Small intestine (tissue), 7 donors: ENCODE results near the gene TNXB. TPM values are rescaled to one million over a fixed set of nuclear protein-coding genes. Genes with fewer than 3 reads are reported as not detected.
A peak's percentile ranks its signal among the peaks of the same experiment; 100 is the strongest.

Experiments used
- DNase-seq, 2 donors: peaks; one replicate each; pipeline versions ENCODE4 v3.0.0 to v3.0.0-alpha.2; 2013
- FAIRE-seq: peaks from 2 replicates; lab custom pipeline; 2012; peaks lifted over from hg19 to GRCh38; lab: Jason Lieb, UNC
- H3K27ac ChIP-seq, 3 donors: one replicate each; pipeline ENCODE4 v1.5.1; 2013; ENCODE audit warnings: low read length in 2 of 3, mild to moderate bottlenecking in 2 of 3, control low read depth in 1 of 3, inconsistent platforms in 1 of 3, low read depth in 1 of 3, moderate library complexity in 1 of 3
- H3K27me3 ChIP-seq, 3 donors: one replicate each; pipeline ENCODE4 v1.6.1; 2013; ENCODE audit warnings: low read length in 3 of 3, inconsistent platforms in 1 of 3; ENCODE audit not compliant: control insufficient read depth in 3 of 3, insufficient read depth in 3 of 3
- H3K36me3 ChIP-seq, 3 donors: one replicate each; pipeline ENCODE4 v1.6.1; 2013; ENCODE audit warnings: low read length in 3 of 3, inconsistent platforms in 1 of 3, low read depth in 1 of 3, mild to moderate bottlenecking in 1 of 3, moderate library complexity in 1 of 3; ENCODE audit not compliant: control insufficient read depth in 3 of 3, insufficient read depth in 2 of 3
- H3K4me1 ChIP-seq, 3 donors: one replicate each; pipeline ENCODE4 v1.6.1; 2013; ENCODE audit warnings: low read length in 2 of 3, inconsistent platforms in 1 of 3, low read depth in 1 of 3, mild to moderate bottlenecking in 1 of 3, moderate library complexity in 1 of 3; ENCODE audit not compliant: control insufficient read depth in 3 of 3, insufficient read depth in 2 of 3
- H3K4me3 ChIP-seq, 3 donors: one replicate each; pipeline ENCODE4 v1.5.1; 2013; ENCODE audit warnings: low read length in 3 of 3, control low read depth in 1 of 3, inconsistent platforms in 1 of 3, low read depth in 1 of 3, mild to moderate bottlenecking in 1 of 3, moderate library complexity in 1 of 3
- H3K9me3 ChIP-seq, 2 donors: one replicate each; pipeline ENCODE4 v1.6.1; 2013; ENCODE audit warnings: low read depth in 1 of 2, low read length in 1 of 2; ENCODE audit not compliant: control insufficient read depth in 2 of 2, insufficient read depth in 1 of 2
- WGBS, 3 donors: extraction: QIAGEN DNeasy Blood & Tissue Kit; methylation state at CpG; one replicate each; pipeline ENCODE4 v1.1.7; 2013; 5-methylcytosine and 5-hydroxymethylcytosine counted together
- polyA plus RNA-seq, 4 donors: library from polyadenylated mRNA; stranded (reverse) in 3 of 4; unstranded in 1 of 4; fragments of 200-250 nt in 3 of 4; fragments of 120-200 nt in 1 of 4; gene quantifications; one replicate each; pipeline versions ENCODE4 v1.2.1 to v1.2.3, GENCODE V29; 2013
- donor health status: healthy with polysubstance abuse.
- donor health status: control.
- donor health status: control.
- donor health status: Bipolar disorder and iron deficiency.
- donor health status: healthy.

The TNXB gene
- polyA plus RNA-seq, 4 donors, result 1.8 to 38.7 (median 4.5) TPM

GRCh38 chr6:32151863-32152768, 43.0 kb upstream of the TNXB start, which contains the start of gene PRRT1:
PRRT1 (minus strand) TSS chr6:32151939; CDS start chr6:32151827, 112 bp downstream.
- DNase-seq (peak in 1 of 2 donors; percentile 75), FAIRE-seq (no peak)
- H3K9me3 ChIP-seq, result no peaks in the 10 kb centered on the region
- peaks cover 0 to 44% (median 4%) of the 10 kb centered on the region in 3 donors for H3K4me1 ChIP-seq
- H3K4me3 ChIP-seq, result peak within 1 kb of the TSS in 2 of 3 donors; percentile 3 to 95
- peaks cover 0 to 23% (median 0%) of the 10 kb centered on the region in 3 donors for H3K36me3 ChIP-seq
- H3K27ac ChIP-seq, result peak within 1 kb of the TSS in 2 of 3 donors; percentile 91 to 96
- 31 to 53% (median 53%) methylated on average over 13 to 15 of the region's 24 CpGs for WGBS, 3 donors
- peaks cover 0 to 16% (median 2%) of the 10 kb centered on the region in 3 donors for H3K27me3 ChIP-seq

GRCh38 chr6:32151181-32151862, 42.2 kb upstream of the TNXB start:
- peak overlapping the region in 1 of 3 donors; percentile 31 for H3K27ac ChIP-seq
- H3K4me3 ChIP-seq, result peak overlapping the region in 2 of 3 donors; percentile 3 to 22
- DNase-seq, result peak in 1 of 2 donors; percentile 23
- WGBS, 3 donors, result 54 to 84% (median 72%) methylated on average over 8 of the region's 8 CpGs
- no peaks in the 10 kb centered on the region for H3K9me3 ChIP-seq
- H3K27me3 ChIP-seq, result peaks cover 0 to 16% (median 2%) of the 10 kb centered on the region in 3 donors
- FAIRE-seq, result no peak
- peaks cover 0 to 16% (median 0%) of the 10 kb centered on the region in 3 donors for H3K36me3 ChIP-seq
- H3K4me1 ChIP-seq, result peaks cover 0 to 44% (median 4%) of the 10 kb centered on the region in 3 donors

- H3K4me3 ChIP-seq, result no peak overlapping the region
Measured at GRCh38 chr6:32149932-32150870, 41.1 kb upstream of the TNXB start.

GRCh38 chr6:32149092-32149755, 40.1 kb upstream of the TNXB start:
- Histone ChIP-seq H3K4me3 (peak overlapping the region in 2 of 3 donors; percentile 31 to 70), H3K4me1 (peaks cover 0 to 33% (median 0%) of the 10 kb centered on the region in 3 donors), H3K36me3 (peaks cover 0 to 5% (median 0%) of the 10 kb centered on the region in 3 donors), H3K27me3 (peaks cover 0 to 19% (median 2%) of the 10 kb centered on the region in 3 donors), H3K9me3 (no peaks in the 10 kb centered on the region), H3K27ac (no peak overlapping the region)
- FAIRE-seq, result no peak
- no peak for DNase-seq
- 61 to 65% (median 63%) methylated on average over 46 to 47 of the region's 47 CpGs for WGBS, 3 donors

More at GRCh38 chr6:32149932-32150870, 41.1 kb upstream of the TNXB start:
- no peak for DNase-seq
- no peak overlapping the region for H3K27ac ChIP-seq
- whole genome bisulfite sequencing, 3 donors, result 51 to 79% (median 66%) methylated on average over 43 to 55 of the region's 55 CpGs
- H3K9me3 ChIP-seq, result no peaks in the 10 kb centered on the region
- H3K36me3 ChIP-seq, result peaks cover 0 to 8% (median 0%) of the 10 kb centered on the region in 3 donors
- H3K27me3 ChIP-seq, result peaks cover 0 to 19% (median 2%) of the 10 kb centered on the region in 3 donors
- peaks cover 0 to 38% (median 4%) of the 10 kb centered on the region in 3 donors for H3K4me1 ChIP-seq
- no peak for FAIRE-seq

GRCh38 chr6:32148289-32149091, 39.4 kb upstream of the TNXB start:
- H3K27me3 ChIP-seq, result peaks cover 0 to 19% (median 2%) of the 10 kb centered on the region in 3 donors
- peaks cover 0 to 37% (median 0%) of the 10 kb centered on the region in 3 donors for H3K4me1 ChIP-seq
- no peak for FAIRE-seq
- no peaks in the 10 kb centered on the region for H3K9me3 ChIP-seq
- 14 to 36% (median 31%) methylated on average over 39 of the region's 39 CpGs for WGBS, 3 donors
- H3K4me3 ChIP-seq, result peak overlapping the region in 2 of 3 donors; percentile 31 to 70
- no peak overlapping the region for H3K27ac ChIP-seq
- H3K36me3 ChIP-seq, result peaks cover 0 to 5% (median 0%) of the 10 kb centered on the region in 3 donors
- DNase-seq, result peak; percentile 86 to 89

- Histone ChIP-seq H3K27ac (no peak overlapping the region), H3K4me3 (peak overlapping the region in 1 of 3 donors; percentile 70), H3K27me3 (peaks cover 0 to 19% (median 2%) of the 10 kb centered on the region in 3 donors), H3K36me3 (peaks cover 0 to 5% (median 0%) of the 10 kb centered on the region in 3 donors), H3K4me1 (peaks cover 0 to 28% (median 0%) of the 10 kb centered on the region in 3 donors), H3K9me3 (no peaks in the 10 kb centered on the region)
- WGBS, 3 donors, result 83 to 92% (median 89%) methylated on average over 4 of the region's 4 CpGs
- no peak for FAIRE-seq
- no peak for DNase-seq
Measured at GRCh38 chr6:32147401-32148132, 38.4 kb upstream of the TNXB start.
